GM21447 (cell line): ENCODE data around the gene PSD2.
A peak's percentile ranks its signal among the peaks of the same experiment; 100 is the strongest.

ENCODE experiments used
- ATAC-seq: cut with Tn5 transposase; IDR thresholded peaks from one replicate; pipeline ENCODE4 v1.9.1; 2021; ENCODE audit not compliant: unreplicated experiment

The PSD2 gene

GRCh38 chr5:139795074-139796001 is at the start of gene PSD2:
Gene PSD2, plus strand, starts transcription at chr5:139795808. Its CDS starts 13,633 bp downstream, at chr5:139809441.
- ATAC-seq: no peak

GRCh38 chr5:139746691-139747582 is 48.7 kb upstream of the PSD2 start:
- ATAC-seq: peak; percentile 46

GRCh38 chr5:139747583-139748504 is 47.8 kb upstream of the PSD2 start:
- peak; percentile 19 for ATAC-seq

GRCh38 chr5:139748505-139748826 is 47.1 kb upstream of the PSD2 start:
- ATAC-seq: no peak

- no peak for ATAC-seq
Observed at GRCh38 chr5:139749242-139749641, 46.4 kb upstream of the PSD2 start.

GRCh38 chr5:139751236-139751635 is 44.4 kb upstream of the PSD2 start:
- no peak for ATAC-seq

- no peak for ATAC-seq
Observed at GRCh38 chr5:139752506-139753473, 42.8 kb upstream of the PSD2 start.

- no peak for ATAC-seq
Observed at GRCh38 chr5:139755892-139756671, 39.5 kb upstream of the PSD2 start.

GRCh38 chr5:139756971-139757370 is 38.6 kb upstream of the PSD2 start:
- ATAC-seq: no peak

- ATAC-seq: no peak
Observed at GRCh38 chr5:139757727-139758509, 37.7 kb upstream of the PSD2 start.

GRCh38 chr5:139758510-139759075 is 37.0 kb upstream of the PSD2 start:
- ATAC-seq: no peak

GRCh38 chr5:139759219-139759721 is 36.3 kb upstream of the PSD2 start:
- ATAC-seq: no peak

GRCh38 chr5:139760066-139761056 is 35.2 kb upstream of the PSD2 start:
- ATAC-seq: no peak

GRCh38 chr5:139761057-139761450 is 34.6 kb upstream of the PSD2 start:
- no peak for ATAC-seq

GRCh38 chr5:139761501-139761900 is 34.1 kb upstream of the PSD2 start:
- ATAC-seq: no peak

- ATAC-seq: no peak
Observed at GRCh38 chr5:139762615-139763170, 32.9 kb upstream of the PSD2 start.
